PC-9 (cell line): ENCODE results near the gene GDF10.

Experiments
- CTCF ChIP-seq: fragments of 200-600 bp; sonication (generic); conservative IDR thresholded peaks from 2 replicates; pipeline ENCODE4 v1.6.1; 2017; ENCODE audit warnings: mixed run types, antibody characterized with exemption, mild to moderate bottlenecking, moderate library complexity
- EZH2 ChIP-seq: fragments of 200-600 bp; sonication (generic); IDR thresholded peaks from 2 replicates; pipeline ENCODE4 v1.8.0; 2017; ENCODE audit warnings: antibody characterized with exemption, low read depth

- TF ChIP-seq CTCF: no peak
- no peak for TF ChIP-seq EZH2
Measured at GRCh38 chr10:47326306-47326926, 26.4 kb downstream of the GDF10 start.
